ENCODE measurements around the gene RRN3. TPM values are rescaled to one million over a fixed set of nuclear protein-coding genes. Genes with fewer than 3 reads are reported as not detected.
A peak's percentile ranks its signal among the peaks of the same experiment; 100 is the strongest.
"Not testable (repeated sequence)": the region's sequence is repeated elsewhere in the genome, so short reads cannot be mapped to it uniquely, and the experiment has no call there.

Gene RRN3
- total RNA-seq, 2 donors from 2014 or later, result 42.6 to 61.6 TPM

DNA sequence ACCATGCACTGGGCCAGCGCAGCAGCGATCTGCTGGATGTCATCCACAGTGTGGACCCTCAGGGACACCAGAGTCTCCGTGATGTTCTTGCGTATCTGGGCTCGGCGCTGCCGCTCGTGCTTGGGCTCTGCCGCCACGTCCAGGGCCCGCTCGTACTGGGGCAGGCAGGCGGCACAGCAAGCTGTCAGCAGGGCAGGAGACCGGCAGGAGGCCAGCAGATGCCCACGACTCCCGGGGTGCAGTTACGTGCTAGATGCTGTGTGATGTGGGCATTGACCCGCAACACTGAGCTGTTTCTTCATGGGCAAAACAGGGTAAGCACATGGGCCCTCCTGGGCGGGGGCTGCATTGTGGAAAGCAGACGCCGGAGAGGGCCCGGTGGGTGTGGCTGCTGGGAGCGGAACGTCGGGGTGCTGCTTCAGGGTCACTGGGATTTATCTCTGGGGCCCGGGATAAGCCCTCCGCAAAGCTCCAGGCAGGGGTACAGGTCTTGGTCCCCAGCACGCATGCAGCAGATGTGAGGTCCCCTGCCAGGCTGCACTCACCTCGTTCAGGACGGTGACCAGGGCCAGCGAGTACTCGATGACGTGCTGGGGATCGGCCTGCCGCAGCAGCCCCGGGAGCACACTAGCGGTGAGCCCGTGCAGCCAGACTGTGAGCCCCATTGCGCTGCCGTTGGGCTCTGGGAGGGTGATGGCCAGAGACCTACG is 38.8 kb upstream of the RRN3 start:
- H3K4me1 Mint-ChIP-seq (ENCODE audit: low read depth in 2 of 2); DNase-seq (ENCODE audit: low spot score); H3K4me3 Mint-ChIP-seq; H3K27me3 Mint-ChIP-seq; H3K9me3 Mint-ChIP-seq; H3K27ac Mint-ChIP-seq; H3K36me3 Mint-ChIP-seq; ATAC-seq: not testable (repeated sequence)

DNA sequence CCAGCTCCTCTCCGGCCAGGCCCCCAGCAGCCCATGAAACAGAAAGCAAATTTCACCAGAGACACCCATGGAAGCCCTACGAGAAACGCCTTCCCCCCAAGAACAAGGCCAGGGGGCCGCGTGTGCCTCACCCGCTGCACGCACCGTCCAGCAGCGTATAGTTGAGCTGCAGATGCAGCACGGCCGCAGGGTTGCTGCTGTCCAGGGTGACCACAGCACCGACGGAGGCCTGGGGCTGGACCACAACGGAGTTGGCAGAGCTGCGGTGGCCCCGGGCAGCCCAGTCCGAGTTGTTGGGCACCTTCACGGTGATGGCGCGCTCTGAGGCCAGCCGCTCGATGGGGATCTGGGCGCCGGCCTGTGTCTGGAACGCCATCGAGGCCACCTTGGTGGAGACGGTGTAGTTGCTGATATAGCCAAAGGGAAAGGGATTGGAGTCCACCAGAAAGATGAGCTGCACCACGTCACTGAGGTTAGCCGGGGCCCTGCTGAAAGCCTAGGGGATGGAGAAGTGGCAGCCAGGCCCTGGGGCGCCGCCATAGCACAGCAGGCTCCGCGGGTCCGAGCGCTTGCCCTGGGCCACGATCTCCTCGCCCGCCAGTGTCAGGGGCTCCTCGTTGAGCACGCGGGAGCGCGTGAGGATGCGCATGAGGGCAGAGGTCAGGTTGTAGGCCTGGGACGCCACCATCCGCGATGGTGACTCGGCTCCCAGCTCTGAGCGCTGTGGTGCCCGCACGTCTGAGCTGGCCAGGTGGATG is 37.0 kb upstream of the RRN3 start:
- not testable (repeated sequence) for H3K4me3 Mint-ChIP-seq; H3K36me3 Mint-ChIP-seq; H3K27ac Mint-ChIP-seq; H3K9me3 Mint-ChIP-seq; H3K27me3 Mint-ChIP-seq; DNase-seq (ENCODE audit: low spot score); H3K4me1 Mint-ChIP-seq (ENCODE audit: low read depth in 2 of 2); ATAC-seq

DNA sequence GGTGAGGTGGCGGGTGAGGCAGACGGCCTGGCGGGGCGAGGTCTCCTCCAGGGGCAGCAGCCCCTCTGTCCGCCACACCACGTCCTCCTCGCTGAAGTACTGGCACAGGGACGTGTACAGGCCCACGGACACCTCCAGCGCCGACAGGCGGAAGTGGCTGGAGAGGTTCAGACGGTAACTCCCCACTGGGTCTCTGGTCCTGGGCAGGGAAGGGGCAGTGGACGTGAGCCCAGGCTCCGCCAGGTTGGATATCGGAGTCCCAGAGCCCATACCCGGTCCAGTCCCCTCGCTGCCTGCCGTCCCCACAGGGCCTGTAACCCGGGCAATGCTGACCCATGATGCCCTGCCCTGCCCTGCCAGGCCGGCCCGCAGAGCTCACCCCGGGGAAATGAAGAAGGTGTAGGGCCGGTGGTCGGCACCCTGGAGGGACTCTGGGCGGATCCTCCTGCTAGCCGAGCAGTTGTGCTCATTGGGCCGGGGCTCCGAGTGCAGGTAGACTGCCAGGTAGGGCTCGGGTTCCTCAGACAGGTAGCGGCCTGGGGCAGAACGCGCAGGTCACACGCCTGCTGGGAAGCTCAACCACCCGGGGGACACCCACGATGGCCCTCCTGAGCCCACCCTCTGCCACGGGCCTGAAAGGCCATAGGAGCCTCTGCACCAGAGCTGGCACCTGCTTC is 36.3 kb upstream of the RRN3 start:
- not testable (repeated sequence) for H3K4me1 Mint-ChIP-seq (ENCODE audit: low read depth in 2 of 2); H3K36me3 Mint-ChIP-seq; H3K27ac Mint-ChIP-seq; H3K9me3 Mint-ChIP-seq; H3K27me3 Mint-ChIP-seq; ATAC-seq; H3K4me3 Mint-ChIP-seq; DNase-seq (ENCODE audit: low spot score)

DNA sequence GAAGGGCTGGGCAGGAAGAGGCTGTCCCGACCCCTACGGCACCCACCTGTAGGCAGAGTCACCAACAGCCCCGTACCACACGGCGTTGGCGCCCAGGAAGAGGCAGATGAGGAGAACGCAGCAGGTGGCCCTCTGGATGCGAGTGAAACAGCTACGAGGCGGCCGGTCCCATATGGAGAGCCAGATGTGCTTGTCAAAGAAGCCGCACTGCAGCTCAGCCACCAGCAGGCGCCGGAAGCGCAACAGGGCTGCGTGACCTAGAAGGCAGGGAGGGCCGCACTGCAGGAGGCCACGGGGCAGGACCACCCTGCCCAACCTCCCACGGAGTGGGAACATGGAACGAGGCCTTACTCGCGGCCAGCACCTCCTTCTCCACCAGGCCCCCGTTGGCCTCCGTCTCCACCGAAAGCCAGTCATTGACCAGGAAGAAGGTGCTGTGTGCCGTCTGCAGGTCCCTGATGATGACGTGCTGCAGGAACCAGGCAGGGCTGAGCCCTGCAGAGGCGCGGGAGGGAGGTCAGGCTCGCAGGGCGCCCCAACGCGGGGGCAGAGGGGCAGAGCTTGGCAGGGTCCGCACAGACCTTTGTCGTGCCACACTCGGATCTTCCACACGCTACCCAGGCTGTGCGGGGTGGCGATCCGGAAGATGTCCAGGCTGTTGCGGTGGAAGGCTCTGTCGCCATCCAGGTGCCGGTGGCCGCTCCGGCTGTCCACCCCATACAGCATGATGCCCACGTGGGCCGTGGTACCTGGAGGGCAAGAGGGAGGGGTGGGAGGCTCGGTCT is 33.8 kb upstream of the RRN3 start:
- not testable (repeated sequence) for H3K4me3 Mint-ChIP-seq

DNA sequence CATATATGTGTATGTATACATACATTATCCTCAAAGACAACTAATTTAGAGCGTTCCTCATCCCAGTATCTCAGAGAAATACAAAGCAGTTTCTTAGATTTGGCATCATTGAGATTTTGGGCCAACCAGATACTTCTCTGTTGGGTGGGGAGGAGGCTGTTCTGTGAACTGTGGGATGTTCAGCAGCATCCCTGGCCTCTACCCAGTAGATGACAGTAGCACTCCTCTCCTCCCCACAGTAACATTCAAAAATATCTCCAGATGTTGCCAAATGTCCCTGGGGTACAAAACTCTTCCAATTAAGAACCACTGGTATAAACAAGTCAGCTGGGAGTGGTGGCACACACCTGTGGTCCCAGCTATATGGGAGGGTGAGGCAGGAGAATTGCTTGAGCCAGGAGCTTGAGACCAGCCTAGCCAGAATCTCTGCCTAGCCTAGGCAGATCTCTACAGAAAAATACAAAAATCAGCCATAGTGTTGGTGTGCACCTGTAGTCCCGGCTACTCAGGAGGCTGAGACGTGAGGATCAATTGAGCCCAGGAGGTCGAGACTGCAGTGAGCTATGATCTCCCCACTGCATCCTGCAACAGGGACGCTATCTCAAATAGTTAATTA is 6.4 kb upstream of the RRN3 start:
- ATAC-seq, H3K36me3 Mint-ChIP-seq: not testable (repeated sequence)

More for the DNA sequence above, 33.8 kb upstream of the RRN3 start:
- not testable (repeated sequence) for H3K36me3 Mint-ChIP-seq; H3K27me3 Mint-ChIP-seq; H3K4me1 Mint-ChIP-seq (ENCODE audit: low read depth in 2 of 2); H3K27ac Mint-ChIP-seq; ATAC-seq; H3K9me3 Mint-ChIP-seq; DNase-seq (ENCODE audit: low spot score)

DNA sequence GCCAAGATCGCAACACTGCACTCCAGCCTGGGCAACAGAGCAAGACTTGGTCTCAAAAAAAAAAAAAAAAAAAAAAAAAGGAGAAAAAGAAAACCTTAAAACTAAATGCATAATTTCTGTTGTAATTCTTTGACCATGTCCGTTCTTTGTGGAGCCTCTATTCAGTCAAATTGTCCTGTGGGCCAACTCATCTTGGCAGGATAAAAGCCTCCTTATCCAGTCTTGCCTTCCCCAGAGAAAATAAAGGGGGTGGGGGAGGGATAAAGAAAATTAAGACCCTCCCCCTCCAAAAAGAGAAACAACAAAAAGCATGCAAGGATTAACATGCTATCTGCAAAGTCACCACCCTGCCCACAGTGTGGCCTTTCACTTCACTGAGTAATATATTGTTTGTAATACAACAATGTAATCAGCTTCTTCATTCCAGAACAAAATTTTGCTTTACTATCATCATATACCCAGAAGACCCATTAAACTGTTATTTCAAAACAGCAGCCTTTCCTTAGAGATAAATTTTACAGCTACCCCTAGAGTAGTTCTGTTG is 5.4 kb upstream of the RRN3 start:
- ATAC-seq, H3K4me3 Mint-ChIP-seq, H3K27ac Mint-ChIP-seq: not testable (repeated sequence)

More for the DNA sequence above, 6.4 kb upstream of the RRN3 start:
- not testable (repeated sequence) for H3K4me1 Mint-ChIP-seq (ENCODE audit: low read depth in 2 of 2); H3K27me3 Mint-ChIP-seq; DNase-seq (ENCODE audit: low spot score); H3K27ac Mint-ChIP-seq; H3K9me3 Mint-ChIP-seq; H3K4me3 Mint-ChIP-seq

DNA sequence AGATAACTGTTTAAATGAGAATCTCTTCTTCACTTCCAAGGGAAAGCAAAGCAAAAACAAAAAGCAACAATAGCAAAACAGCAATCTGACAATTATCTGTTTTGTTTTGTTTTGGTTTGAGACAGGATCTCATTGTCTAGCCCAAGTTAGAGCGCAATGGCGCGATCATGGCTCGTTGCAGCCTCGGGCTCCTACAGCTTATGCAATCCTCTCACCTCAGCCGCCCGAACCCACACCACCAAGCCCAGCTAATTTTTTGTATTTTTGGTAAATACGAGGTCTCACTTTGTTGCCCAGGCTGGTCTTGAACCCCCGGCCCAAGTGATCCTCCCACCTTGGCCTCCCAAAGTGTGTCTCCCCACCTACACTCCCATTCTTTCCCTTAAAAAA is 2.5 kb upstream of the RRN3 start:
- not testable (repeated sequence) for H3K4me3 Mint-ChIP-seq; H3K9me3 Mint-ChIP-seq; H3K27me3 Mint-ChIP-seq; ATAC-seq; DNase-seq (ENCODE audit: low spot score); H3K27ac Mint-ChIP-seq
- H3K36me3 Mint-ChIP-seq, result peaks cover 12% of the 10 kb centered on the region
- peaks cover 16 to 18% of the 10 kb centered on the region in 2 donors for H3K4me1 Mint-ChIP-seq (ENCODE audit: low read depth in 2 of 2)

More for the DNA sequence above, 5.4 kb upstream of the RRN3 start:
- H3K36me3 Mint-ChIP-seq; H3K27me3 Mint-ChIP-seq; DNase-seq (ENCODE audit: low spot score); H3K4me1 Mint-ChIP-seq (ENCODE audit: low read depth in 2 of 2); H3K9me3 Mint-ChIP-seq: not testable (repeated sequence)

DNA sequence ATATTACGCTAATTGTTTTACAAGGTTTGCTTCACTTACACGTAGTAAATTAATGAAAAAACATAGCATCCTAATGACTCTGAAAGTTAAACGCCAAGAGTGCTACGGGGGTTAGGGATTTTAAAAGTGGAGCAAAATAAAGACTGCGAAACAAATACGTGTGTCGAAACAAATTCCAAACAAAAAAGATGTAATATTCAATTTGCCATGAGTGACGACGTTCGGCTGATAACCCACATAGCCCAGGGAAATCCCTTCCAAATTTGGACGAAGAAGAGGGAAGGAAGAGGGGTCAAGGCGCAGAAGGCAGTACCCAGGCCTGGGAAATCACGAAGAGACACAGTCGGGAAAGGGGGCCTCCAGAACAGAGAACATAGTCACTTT is 509 bp downstream of the RRN3 start:
- Mint-ChIP-seq H3K36me3 (peaks cover 17% of the 10 kb centered on the region), H3K27ac (peak overlapping the region; percentile 96 to 98), H3K4me3 (peak overlapping the region; percentile 98), H3K4me1 (ENCODE audit: low read depth in 2 of 2) (peaks cover 16 to 18% of the 10 kb centered on the region in 2 donors)
- H3K27me3 Mint-ChIP-seq; ATAC-seq; H3K9me3 Mint-ChIP-seq; DNase-seq (ENCODE audit: low spot score): not testable (repeated sequence)

DNA sequence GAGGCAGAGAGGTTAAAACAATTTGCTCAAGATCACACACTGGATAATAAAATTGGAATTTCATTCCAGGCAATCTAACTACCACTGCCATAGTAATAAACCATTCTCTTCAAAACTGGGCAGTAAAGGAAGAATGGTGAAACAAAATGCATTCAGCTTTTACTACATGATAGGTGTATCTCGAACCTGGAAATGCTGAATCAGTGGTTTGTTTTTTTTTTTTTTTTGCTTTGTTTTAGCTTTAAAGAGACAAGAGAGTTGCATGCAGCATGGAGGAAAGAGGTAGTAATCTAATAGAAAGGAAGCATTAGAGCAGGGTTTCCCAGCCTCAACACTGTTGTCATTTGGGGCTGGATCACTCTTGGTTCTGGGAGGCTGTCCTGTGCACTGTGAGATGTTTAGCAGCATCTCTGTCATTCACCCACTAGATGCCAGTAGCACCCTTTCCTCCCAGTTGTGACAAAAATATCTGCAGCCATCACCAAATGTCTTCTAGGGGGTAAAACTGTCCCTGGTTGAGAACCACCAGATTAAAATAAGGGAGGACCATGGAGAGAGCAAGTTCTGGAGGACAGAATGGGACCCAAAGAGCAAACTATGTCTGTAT is 3.3 kb downstream of the RRN3 start:
- H3K4me3 Mint-ChIP-seq; ATAC-seq; H3K27ac Mint-ChIP-seq; DNase-seq (ENCODE audit: low spot score); H3K9me3 Mint-ChIP-seq; H3K27me3 Mint-ChIP-seq: not testable (repeated sequence)
- peaks cover 16 to 18% of the 10 kb centered on the region in 2 donors for H3K4me1 Mint-ChIP-seq (ENCODE audit: low read depth in 2 of 2)
- peaks cover 17% of the 10 kb centered on the region for H3K36me3 Mint-ChIP-seq

DNA sequence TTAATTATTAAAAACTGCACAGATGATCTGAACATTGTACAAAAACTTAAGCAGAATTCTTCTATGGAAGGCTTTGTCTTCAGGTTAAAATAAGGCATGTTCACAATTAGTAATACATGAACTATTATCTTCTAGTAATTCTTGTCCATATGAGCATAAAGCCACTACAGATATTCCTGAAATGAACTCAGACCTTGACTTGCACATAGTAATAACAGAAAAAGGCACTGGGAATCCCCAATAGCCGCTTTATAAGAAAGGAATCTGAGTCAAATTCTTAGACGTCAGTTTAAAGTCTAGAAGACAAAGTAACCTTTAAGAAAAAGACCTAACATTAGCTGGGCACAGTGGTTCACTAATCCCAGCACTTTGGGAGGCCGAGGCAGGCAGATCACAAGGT is 11.3 kb downstream of the RRN3 start:
- peak overlapping the region; percentile 52 for H3K4me3 Mint-ChIP-seq
- ATAC-seq, result peak in 1 of 2 donors; percentile 85

DNA sequence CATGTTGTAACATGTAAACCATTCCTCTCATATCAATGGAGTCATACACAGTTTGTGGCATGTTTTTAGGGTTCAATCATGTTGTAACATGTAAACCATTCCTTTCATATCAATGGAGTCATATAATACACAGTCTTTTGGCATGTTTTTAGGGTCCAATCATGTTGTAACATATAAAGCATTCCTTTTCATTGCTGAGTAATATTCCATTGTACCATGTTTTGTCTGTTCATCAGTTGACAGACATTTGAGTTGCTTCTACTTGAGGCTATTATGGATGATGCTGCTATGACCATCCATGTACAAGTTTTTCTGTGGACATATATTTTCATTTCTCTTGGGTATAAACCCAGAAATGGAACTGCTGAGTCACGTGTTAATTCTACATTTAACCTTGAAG is 13.2 kb downstream of the RRN3 start:
- not testable (repeated sequence) for H3K27ac Mint-ChIP-seq; ATAC-seq; DNase-seq (ENCODE audit: low spot score); H3K4me3 Mint-ChIP-seq; H3K9me3 Mint-ChIP-seq; H3K27me3 Mint-ChIP-seq
- H3K4me1 Mint-ChIP-seq (ENCODE audit: low read depth in 2 of 2), result peaks cover 2 to 27% of the 10 kb centered on the region in 2 donors
- H3K36me3 Mint-ChIP-seq, result peaks cover 42% of the 10 kb centered on the region

More for the DNA sequence above, 11.3 kb downstream of the RRN3 start:
- Mint-ChIP-seq H3K4me1 (ENCODE audit: low read depth in 2 of 2) (peaks cover 0 to 21% of the 10 kb centered on the region in 2 donors), H3K36me3 (peaks cover 35% of the 10 kb centered on the region), H3K27ac (peak overlapping the region in 1 of 2 donors; percentile 79)
- not testable (repeated sequence) for H3K9me3 Mint-ChIP-seq; DNase-seq (ENCODE audit: low spot score); H3K27me3 Mint-ChIP-seq

DNA sequence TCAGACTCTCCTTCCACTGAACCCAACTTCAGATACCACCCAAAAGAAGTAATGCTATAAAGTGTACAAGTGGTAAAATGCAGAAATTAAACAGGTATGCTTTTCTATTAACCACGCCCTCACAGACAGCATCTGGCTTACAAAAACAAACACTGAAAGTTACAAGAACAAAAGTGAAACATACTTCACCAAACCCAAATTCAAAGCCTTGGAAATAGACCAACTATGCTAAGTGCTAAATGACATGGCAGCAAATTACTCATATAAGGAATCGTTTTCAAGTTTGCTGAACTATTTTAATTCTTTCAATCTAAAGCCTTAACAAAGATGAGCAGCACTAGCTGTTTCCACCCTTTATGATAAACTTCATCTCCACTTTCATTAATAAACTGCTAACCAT is 17.9 kb downstream of the RRN3 start:
- peak in 1 of 2 donors; percentile 65 for ATAC-seq
- H3K27ac Mint-ChIP-seq, result peak overlapping the region; percentile 44 to 72
- H3K4me1 Mint-ChIP-seq (ENCODE audit: low read depth in 2 of 2), result peaks cover 8 to 23% of the 10 kb centered on the region in 2 donors
- peak overlapping the region; percentile 50 for H3K4me3 Mint-ChIP-seq
- not testable (repeated sequence) for H3K9me3 Mint-ChIP-seq; DNase-seq (ENCODE audit: low spot score); H3K27me3 Mint-ChIP-seq
- H3K36me3 Mint-ChIP-seq, result peaks cover 24% of the 10 kb centered on the region

Measured in natural killer cell treated with Interleukin-12 subunit alpha and Interleukin-12 subunit beta and Interleukin-15 and Interleukin-18, amount 100 ng/mL, for 72 hours (primary cell).